Measurements from ENCODE around the gene RAB5A. TPM values are rescaled to one million over a fixed set of nuclear protein-coding genes. Genes with fewer than 3 reads are reported as not detected.
"Not testable (repeated sequence)": the region's sequence is repeated elsewhere in the genome, so short reads cannot be mapped to it uniquely, and the experiment has no call there.

Gene RAB5A, protein sequence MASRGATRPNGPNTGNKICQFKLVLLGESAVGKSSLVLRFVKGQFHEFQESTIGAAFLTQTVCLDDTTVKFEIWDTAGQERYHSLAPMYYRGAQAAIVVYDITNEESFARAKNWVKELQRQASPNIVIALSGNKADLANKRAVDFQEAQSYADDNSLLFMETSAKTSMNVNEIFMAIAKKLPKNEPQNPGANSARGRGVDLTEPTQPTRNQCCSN
- 10 to 100 TPM; 23.9 to 44.1 (median 30.8) TPM for total RNA-seq
- long read RNA-seq, partial matches to known transcripts: 0 of 3 reads
- long read RNA-seq, other reads (novel, unspliced or antisense): 1 of 3 reads

- Histone ChIP-seq H3K27me3 (no peaks in the 10 kb centered on the region), H3K27ac (peak within 1 kb of the TSS; percentile 91 to 99 (median 96)), H3K4me1 (peaks cover 0 to 23% (median 8%) of the 10 kb centered on the region in 4 donors), H3K36me3 (peaks cover 0 to 11% (median 0%) of the 10 kb centered on the region in 4 donors), H3K9me3 (no peaks in the 10 kb centered on the region), H3K4me3 (peak within 1 kb of the TSS; percentile 94 to 97 (median 94))
- ATAC-seq: peak; percentile 90 to 96 (median 95)
- WGBS (ENCODE audit: insufficient coverage, low coverage, low lambda C conversion rate, missing lambda C conversion rate): 0% methylated on average over 44 of the region's 73 CpGs
- TF ChIP-seq, protein P1, sequence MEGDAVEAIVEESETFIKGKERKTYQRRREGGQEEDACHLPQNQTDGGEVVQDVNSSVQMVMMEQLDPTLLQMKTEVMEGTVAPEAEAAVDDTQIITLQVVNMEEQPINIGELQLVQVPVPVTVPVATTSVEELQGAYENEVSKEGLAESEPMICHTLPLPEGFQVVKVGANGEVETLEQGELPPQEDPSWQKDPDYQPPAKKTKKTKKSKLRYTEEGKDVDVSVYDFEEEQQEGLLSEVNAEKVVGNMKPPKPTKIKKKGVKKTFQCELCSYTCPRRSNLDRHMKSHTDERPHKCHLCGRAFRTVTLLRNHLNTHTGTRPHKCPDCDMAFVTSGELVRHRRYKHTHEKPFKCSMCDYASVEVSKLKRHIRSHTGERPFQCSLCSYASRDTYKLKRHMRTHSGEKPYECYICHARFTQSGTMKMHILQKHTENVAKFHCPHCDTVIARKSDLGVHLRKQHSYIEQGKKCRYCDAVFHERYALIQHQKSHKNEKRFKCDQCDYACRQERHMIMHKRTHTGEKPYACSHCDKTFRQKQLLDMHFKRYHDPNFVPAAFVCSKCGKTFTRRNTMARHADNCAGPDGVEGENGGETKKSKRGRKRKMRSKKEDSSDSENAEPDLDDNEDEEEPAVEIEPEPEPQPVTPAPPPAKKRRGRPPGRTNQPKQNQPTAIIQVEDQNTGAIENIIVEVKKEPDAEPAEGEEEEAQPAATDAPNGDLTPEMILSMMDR (IDR thresholded peaks at IDR 0.05): peak in 1 of 4 donors; percentile 10
- peak; percentile 91 for TF ChIP-seq POLR2A (IDR thresholded peaks at IDR 0.05)
- intact Hi-C loops (cut with DNase I): no loop called here
- peak; percentile 98 to 99 (median 98) for DNase-seq
Observed at GRCh38 chr3:19946832-19947548, at the start of gene RAB5A. Gene RAB5A, plus strand, starts transcription at chr3:19947097. Its CDS starts 3,802 bp downstream, at chr3:19950899.

- intact Hi-C loops (cut with DNase I): no loop called here
- peaks cover 0 to 35% (median 9%) of the 10 kb centered on the region in 4 donors for H3K4me1 ChIP-seq
- no peak overlapping the region for H3K4me3 ChIP-seq
- DNase-seq: no peak
- ATAC-seq: no peak
- TF ChIP-seq, protein P1 (IDR thresholded peaks at IDR 0.05): no peak
- TF ChIP-seq POLR2A (IDR thresholded peaks at IDR 0.05): no peak
- H3K36me3 ChIP-seq: no peaks in the 10 kb centered on the region
- H3K9me3 ChIP-seq: no peaks in the 10 kb centered on the region
- WGBS (ENCODE audit: insufficient coverage, low coverage, low lambda C conversion rate, missing lambda C conversion rate): 48% methylated on average over 2 of the region's 2 CpGs
- H3K27ac ChIP-seq: no peak overlapping the region
- H3K27me3 ChIP-seq: no peaks in the 10 kb centered on the region
Observed at GRCh38 chr3:19898721-19899120, 48.2 kb upstream of the RAB5A start.

GRCh38 chr3:19899264-19899663, 47.6 kb upstream of the RAB5A start:
- Histone ChIP-seq H3K9me3 (no peaks in the 10 kb centered on the region), H3K27me3 (no peaks in the 10 kb centered on the region), H3K4me1 (peaks cover 0 to 35% (median 9%) of the 10 kb centered on the region in 4 donors), H3K27ac (peak overlapping the region in 1 of 3 donors; percentile 30), H3K36me3 (no peaks in the 10 kb centered on the region), H3K4me3 (no peak overlapping the region)
- WGBS (ENCODE audit: insufficient coverage, low coverage, low lambda C conversion rate, missing lambda C conversion rate): 27% methylated on average over 2 of the region's 2 CpGs
- TF ChIP-seq POLR2A (IDR thresholded peaks at IDR 0.05): no peak
- TF ChIP-seq, protein P1 (IDR thresholded peaks at IDR 0.05): no peak
- DNase-seq: no peak
- intact Hi-C loops (cut with DNase I): no loop called here
- ATAC-seq: peak; percentile 24 to 70 (median 62)

DNA sequence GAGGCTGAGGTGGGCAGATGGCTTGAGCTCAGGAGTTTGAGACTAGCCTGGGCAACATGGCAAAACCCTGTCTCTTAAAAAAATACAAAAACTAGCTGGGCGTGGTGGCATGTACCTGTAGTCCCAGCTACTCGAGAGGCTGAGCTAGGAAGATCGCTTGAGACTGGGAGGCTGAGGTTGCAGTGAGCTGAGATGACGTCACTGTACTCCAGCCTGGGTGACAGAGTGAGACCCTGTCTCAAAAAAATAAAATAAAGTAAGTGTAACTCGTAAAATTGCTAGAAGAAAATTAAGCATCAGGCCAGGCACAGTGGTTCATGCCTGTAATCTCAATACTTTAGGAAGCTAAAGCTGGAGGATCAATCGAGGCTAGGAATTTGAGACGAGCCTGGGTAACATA, 47.1 kb upstream of the RAB5A start:
- H3K36me3 ChIP-seq; DNase-seq; intact Hi-C loops (cut with DNase I); H3K27me3 ChIP-seq; H3K4me3 ChIP-seq; H3K9me3 ChIP-seq: not testable (repeated sequence)
- WGBS (ENCODE audit: insufficient coverage, low coverage, low lambda C conversion rate, missing lambda C conversion rate): 79% methylated on average over 7 of the region's 7 CpGs
- Histone ChIP-seq H3K4me1 (peaks cover 0 to 35% (median 9%) of the 10 kb centered on the region in 4 donors), H3K27ac (peak overlapping the region in 1 of 3 donors; percentile 30)
- ATAC-seq: peak in 1 of 4 donors; percentile 23

GRCh38 chr3:19901337-19901736, 45.6 kb upstream of the RAB5A start:
- H3K4me3 ChIP-seq: no peak overlapping the region
- 25% methylated on average over 4 of the region's 5 CpGs for WGBS (ENCODE audit: insufficient coverage, low coverage, low lambda C conversion rate, missing lambda C conversion rate)
- H3K36me3 ChIP-seq: no peaks in the 10 kb centered on the region
- intact Hi-C loops (cut with DNase I): no loop called here
- H3K27ac ChIP-seq: no peak overlapping the region
- H3K9me3 ChIP-seq: no peaks in the 10 kb centered on the region
- ATAC-seq (peak; percentile 19 to 50 (median 31)), DNase-seq (no peak)
- TF ChIP-seq, protein P1 (IDR thresholded peaks at IDR 0.05): peak in 1 of 4 donors; percentile 17
- no peak for TF ChIP-seq POLR2A (IDR thresholded peaks at IDR 0.05)
- H3K27me3 ChIP-seq: no peaks in the 10 kb centered on the region
- peaks cover 0 to 35% (median 9%) of the 10 kb centered on the region in 4 donors for H3K4me1 ChIP-seq

Measured in right lobe of liver (tissue), 6 donors.